HL-60 (cell line): ENCODE data around the gene SLC15A1.

Experiments used
- DNase-seq, 2 experiments: peaks; one replicate each; pipeline ENCODE4 v3.0.0-alpha.2; 2010 to 2020; ENCODE audit warnings: low read depth in 1 of 2, low spot score in 1 of 2
- H3K27ac ChIP-seq: fragments of 250-450 bp; sonication (Bioruptor Pico); replicated peaks from 2 replicates; pipeline ENCODE4 v1.5.1; 2020; ENCODE audit warnings: mild to moderate bottlenecking, moderate library complexity
- H3K27me3 ChIP-seq: fragments of 250-450 bp; sonication (Bioruptor Pico); 2 replicates; pipeline ENCODE4 v1.5.1; 2021; ENCODE audit warnings: mild to moderate bottlenecking, moderate library complexity; ENCODE audit not compliant: insufficient read depth, poor library complexity, severe bottlenecking
- H3K4me3 ChIP-seq: replicated peaks from 2 replicates; pipeline ENCODE4 v1.5.1; 2011; ENCODE audit warnings: mild to moderate bottlenecking, control low read depth, low read length; ENCODE audit not compliant: insufficient read depth
- GABPA ChIP-seq: IDR thresholded peaks from 2 replicates; pipeline ENCODE4 v1.6.1; 2012; ENCODE audit warnings: low read depth
- POLR2AphosphoS5 ChIP-seq: IDR thresholded peaks from 2 replicates; pipeline ENCODE4 v1.6.1; 2012; ENCODE audit warnings: low read depth
- SPI1 ChIP-seq: IDR thresholded peaks from 2 replicates; pipeline ENCODE4 v1.6.1; 2012; ENCODE audit warnings: low read depth, mild to moderate bottlenecking, borderline replicate concordance
- TF ChIP-seq, protein P1 (sequence below): IDR thresholded peaks from one replicate; pipeline ENCODE4 v1.5.1; 2011; ENCODE audit warnings: low read length, control low read depth, inconsistent platforms; ENCODE audit not compliant: insufficient read depth
- TF ChIP-seq, protein P2 (sequence below): IDR thresholded peaks from 2 replicates; pipeline ENCODE4 v1.6.1; 2012; ENCODE audit warnings: low read depth; ENCODE audit not compliant: insufficient replicate concordance

Gene SLC15A1

DNA sequence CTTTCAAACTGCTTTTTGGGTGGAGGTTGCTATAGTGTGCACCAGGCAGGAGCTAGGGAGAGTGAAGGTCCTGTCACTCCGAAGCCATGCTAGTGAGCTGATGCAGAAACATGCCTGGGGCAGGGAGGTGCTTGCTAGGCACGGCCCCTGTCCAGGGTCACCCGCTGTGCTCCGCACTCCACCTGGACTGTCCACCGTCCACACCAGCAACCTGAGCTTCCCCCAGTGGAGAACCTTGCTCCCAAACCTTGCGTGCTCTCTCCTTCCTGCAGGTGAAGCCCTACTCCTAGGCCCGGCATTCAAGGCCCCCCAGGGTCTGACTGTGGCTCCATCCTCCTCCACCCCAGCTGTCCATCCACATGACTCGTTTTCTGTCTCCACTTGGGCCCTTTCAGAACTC is 12.3 kb downstream of the SLC15A1 start:
- Histone ChIP-seq H3K4me3 (no peak overlapping the region), H3K27me3 (peaks cover 5% of the 10 kb centered on the region), H3K27ac (no peak overlapping the region)
- TF ChIP-seq, protein P1, sequence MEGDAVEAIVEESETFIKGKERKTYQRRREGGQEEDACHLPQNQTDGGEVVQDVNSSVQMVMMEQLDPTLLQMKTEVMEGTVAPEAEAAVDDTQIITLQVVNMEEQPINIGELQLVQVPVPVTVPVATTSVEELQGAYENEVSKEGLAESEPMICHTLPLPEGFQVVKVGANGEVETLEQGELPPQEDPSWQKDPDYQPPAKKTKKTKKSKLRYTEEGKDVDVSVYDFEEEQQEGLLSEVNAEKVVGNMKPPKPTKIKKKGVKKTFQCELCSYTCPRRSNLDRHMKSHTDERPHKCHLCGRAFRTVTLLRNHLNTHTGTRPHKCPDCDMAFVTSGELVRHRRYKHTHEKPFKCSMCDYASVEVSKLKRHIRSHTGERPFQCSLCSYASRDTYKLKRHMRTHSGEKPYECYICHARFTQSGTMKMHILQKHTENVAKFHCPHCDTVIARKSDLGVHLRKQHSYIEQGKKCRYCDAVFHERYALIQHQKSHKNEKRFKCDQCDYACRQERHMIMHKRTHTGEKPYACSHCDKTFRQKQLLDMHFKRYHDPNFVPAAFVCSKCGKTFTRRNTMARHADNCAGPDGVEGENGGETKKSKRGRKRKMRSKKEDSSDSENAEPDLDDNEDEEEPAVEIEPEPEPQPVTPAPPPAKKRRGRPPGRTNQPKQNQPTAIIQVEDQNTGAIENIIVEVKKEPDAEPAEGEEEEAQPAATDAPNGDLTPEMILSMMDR, result no peak
- TF ChIP-seq, protein P2, sequence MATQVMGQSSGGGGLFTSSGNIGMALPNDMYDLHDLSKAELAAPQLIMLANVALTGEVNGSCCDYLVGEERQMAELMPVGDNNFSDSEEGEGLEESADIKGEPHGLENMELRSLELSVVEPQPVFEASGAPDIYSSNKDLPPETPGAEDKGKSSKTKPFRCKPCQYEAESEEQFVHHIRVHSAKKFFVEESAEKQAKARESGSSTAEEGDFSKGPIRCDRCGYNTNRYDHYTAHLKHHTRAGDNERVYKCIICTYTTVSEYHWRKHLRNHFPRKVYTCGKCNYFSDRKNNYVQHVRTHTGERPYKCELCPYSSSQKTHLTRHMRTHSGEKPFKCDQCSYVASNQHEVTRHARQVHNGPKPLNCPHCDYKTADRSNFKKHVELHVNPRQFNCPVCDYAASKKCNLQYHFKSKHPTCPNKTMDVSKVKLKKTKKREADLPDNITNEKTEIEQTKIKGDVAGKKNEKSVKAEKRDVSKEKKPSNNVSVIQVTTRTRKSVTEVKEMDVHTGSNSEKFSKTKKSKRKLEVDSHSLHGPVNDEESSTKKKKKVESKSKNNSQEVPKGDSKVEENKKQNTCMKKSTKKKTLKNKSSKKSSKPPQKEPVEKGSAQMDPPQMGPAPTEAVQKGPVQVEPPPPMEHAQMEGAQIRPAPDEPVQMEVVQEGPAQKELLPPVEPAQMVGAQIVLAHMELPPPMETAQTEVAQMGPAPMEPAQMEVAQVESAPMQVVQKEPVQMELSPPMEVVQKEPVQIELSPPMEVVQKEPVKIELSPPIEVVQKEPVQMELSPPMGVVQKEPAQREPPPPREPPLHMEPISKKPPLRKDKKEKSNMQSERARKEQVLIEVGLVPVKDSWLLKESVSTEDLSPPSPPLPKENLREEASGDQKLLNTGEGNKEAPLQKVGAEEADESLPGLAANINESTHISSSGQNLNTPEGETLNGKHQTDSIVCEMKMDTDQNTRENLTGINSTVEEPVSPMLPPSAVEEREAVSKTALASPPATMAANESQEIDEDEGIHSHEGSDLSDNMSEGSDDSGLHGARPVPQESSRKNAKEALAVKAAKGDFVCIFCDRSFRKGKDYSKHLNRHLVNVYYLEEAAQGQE, result no peak
- TF ChIP-seq GABPA (no peak), SPI1 (no peak), POLR2AphosphoS5 (no peak)
- no peak for DNase-seq

DNA sequence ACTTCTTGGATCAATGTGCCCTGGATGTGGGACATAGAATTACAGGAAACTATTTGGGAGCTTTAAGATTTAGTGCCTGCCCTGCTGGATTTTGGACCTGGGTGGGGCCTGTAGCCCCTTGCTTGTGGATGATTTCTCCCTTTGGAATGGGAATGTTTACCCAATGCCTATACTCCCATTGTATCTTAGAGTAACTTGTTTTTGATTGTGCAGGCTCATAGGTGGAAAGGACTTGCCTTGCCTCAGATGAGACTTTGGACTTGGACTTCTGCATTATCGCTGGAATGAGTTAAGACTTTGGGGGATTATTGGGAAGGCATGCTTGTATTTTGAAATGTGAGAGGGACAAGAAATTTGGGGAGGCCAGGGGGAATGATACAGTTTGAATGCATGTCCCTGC is 13.5 kb downstream of the SLC15A1 start:
- Histone ChIP-seq H3K27me3 (peaks cover 4% of the 10 kb centered on the region), H3K27ac (no peak overlapping the region), H3K4me3 (no peak overlapping the region)
- DNase-seq, result no peak
- TF ChIP-seq SPI1 (no peak), POLR2AphosphoS5 (no peak), GABPA (no peak)
- TF ChIP-seq, protein P1, result no peak
- TF ChIP-seq, protein P2, result no peak

DNA sequence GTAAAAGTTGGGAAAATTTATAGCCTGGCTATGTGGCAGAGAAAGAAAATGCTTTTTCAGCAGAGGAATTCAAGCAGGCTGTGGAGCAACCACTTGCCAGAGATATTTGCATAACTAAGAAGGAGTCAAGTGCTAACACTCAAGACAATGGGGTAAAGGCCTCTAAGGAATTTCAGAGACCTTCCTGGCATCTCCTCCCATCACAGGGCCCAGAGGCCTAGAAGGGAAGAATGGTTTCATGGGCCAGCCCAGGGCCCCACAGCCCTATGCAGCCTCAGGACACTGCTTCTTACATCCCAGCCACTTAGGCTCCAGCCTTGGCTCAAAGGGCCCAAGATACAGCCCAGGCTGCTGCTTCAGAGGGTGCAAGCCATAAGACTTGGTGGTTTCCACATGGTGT is 14.3 kb downstream of the SLC15A1 start:
- no peak overlapping the region for H3K4me3 ChIP-seq
- DNase-seq, result no peak
- H3K27ac ChIP-seq, result no peak overlapping the region
- peaks cover 4% of the 10 kb centered on the region for H3K27me3 ChIP-seq
- no peak for TF ChIP-seq GABPA

GRCh38 chr13:98731925-98732324 is 20.5 kb downstream of the SLC15A1 start:
- H3K27me3 ChIP-seq, result no peaks in the 10 kb centered on the region
- H3K4me3 ChIP-seq, result no peak overlapping the region
- no peak overlapping the region for H3K27ac ChIP-seq
- no peak for DNase-seq
- TF ChIP-seq POLR2AphosphoS5 (no peak), SPI1 (no peak), GABPA (no peak)
- TF ChIP-seq, protein P1, result no peak
- TF ChIP-seq, protein P2, result no peak
